Aortic smooth muscle cell (primary cell): Measurements from ENCODE around the gene SLC7A7. TPM values are rescaled to one million over a fixed set of nuclear protein-coding genes. Genes with fewer than 3 reads are reported as not detected.

ENCODE experiments used
- total RNA-seq: library from RNA; depleted of rRNA; stranded (reverse); fragments of >200 nt; gene quantifications from 2 replicates; pipeline ENCODE4 v1.2.3, GENCODE V29; 2014

The SLC7A7 gene
- total RNA-seq, result 1.9 and 2.6 TPM in 2 replicates

GRCh38 chr14:22814941-22815713, at the start of gene SLC7A7:
TSS of gene SLC7A7 (minus strand) at chr14:22815435. CDS start at chr14:22813398, 2,037 bp downstream.

GRCh38 chr14:22836301-22837113, 21.3 kb upstream of the SLC7A7 start, which contains the start of gene MMP14:
TSS of gene MMP14 (plus strand) at chr14:22836585. CDS start at chr14:22836818, 233 bp downstream.

GRCh38 chr14:22829661-22830442, 14.6 kb upstream of the SLC7A7 start, which contains the start of gene MRPL52:
TSS of gene MRPL52 (plus strand) at chr14:22829887. CDS start at chr14:22829913, 26 bp downstream.

GRCh38 chr14:22766457-22767322, 48.5 kb downstream of the SLC7A7 start, which contains the start of gene OXA1L:
TSS of gene OXA1L (plus strand) at chr14:22766688. CDS start at chr14:22766702, 14 bp downstream.

Other genes with a start within 250 kb of the SLC7A7 start
- 290 and 309 TPM in 2 replicates for gene DAD1, start 226.2 kb downstream of the SLC7A7 start, total RNA-seq
- gene ABHD4, start 217.1 kb downstream of the SLC7A7 start, total RNA-seq, result 8.1 and 12.5 TPM in 2 replicates
- gene OR6J1, start 171.1 kb downstream of the SLC7A7 start, total RNA-seq, result not detected in 2 replicates
- 39.6 and 59.2 TPM in 2 replicates for gene OXA1L, start 48.7 kb downstream of the SLC7A7 start, total RNA-seq
- 31.1 and 46.6 TPM in 2 replicates for gene MRPL52, start 14.5 kb upstream of the SLC7A7 start, total RNA-seq
- 378 and 489 TPM in 2 replicates for gene MMP14, start 21.1 kb upstream of the SLC7A7 start, total RNA-seq
- 56.5 and 78.7 TPM in 2 replicates for gene LRP10, start 56.3 kb upstream of the SLC7A7 start, total RNA-seq
- gene REM2, start 67.8 kb upstream of the SLC7A7 start, total RNA-seq, result 0.12 and 0.26 TPM in 2 replicates
- gene RBM23, start 103.7 kb upstream of the SLC7A7 start, total RNA-seq, result 60.1 and 75.9 TPM in 2 replicates
- gene PRMT5, start 113.9 kb upstream of the SLC7A7 start, total RNA-seq, result 35.3 and 59.3 TPM in 2 replicates
- 35.9 and 40.2 TPM in 2 replicates for gene HAUS4, start 141.7 kb upstream of the SLC7A7 start, total RNA-seq
- 10.7 and 19.0 TPM in 2 replicates for gene AJUBA, start 167.1 kb upstream of the SLC7A7 start, total RNA-seq
- 6.2 and 7.5 TPM in 2 replicates for gene C14orf93, start 194.7 kb upstream of the SLC7A7 start, total RNA-seq
- 167 and 209 TPM in 2 replicates for gene PSMB5, start 219.5 kb upstream of the SLC7A7 start, total RNA-seq
- gene PSMB11, start 226.8 kb upstream of the SLC7A7 start, total RNA-seq, result not detected in 2 replicates
- 3.0 and 3.4 TPM in 2 replicates for gene CDH24, start 242.1 kb upstream of the SLC7A7 start, total RNA-seq